A673 (cell line): ENCODE results near the gene PDLIM5. TPM values are rescaled to one million over a fixed set of nuclear protein-coding genes. Genes with fewer than 3 reads are reported as not detected.

Experiments
- BruUV-seq: library from RNA; stranded (reverse); fragments of 400-500 nt; replicated peaks from 2 replicates; lab custom pipeline; 2021; lab: Mats Ljungman, UMichigan
- CTCF ChIA-PET: fragments of 300-600 bp; sonication (Branson Sonifier 250); formaldehyde crosslinking; loops from one replicate; lab custom pipeline; 2022; ENCODE audit warnings: antibody characterized with exemption; lab: Charles Lee
- POLR2A ChIA-PET: fragments of 300-600 bp; sonication (Branson Sonifier 250); formaldehyde crosslinking; loops from one replicate; lab custom pipeline; 2022; ENCODE audit warnings: antibody characterized with exemption; ENCODE audit not compliant: low non-redundant PET; lab: Charles Lee
- DNase-seq: peaks from one replicate; pipeline ENCODE4 v3.0.0-alpha.2; 2015; ENCODE audit warnings: low spot score
- H3K27ac ChIP-seq: fragments of 200-600 bp; sonication (generic); 2 replicates; pipeline ENCODE4 v1.5.1; 2016; ENCODE audit warnings: mixed run types, low read depth, mild to moderate bottlenecking, mixed read lengths, antibody characterized with exemption, low read length; ENCODE audit not compliant: poor library complexity, severe bottlenecking
- H3K27me3 ChIP-seq: fragments of 200-600 bp; sonication (generic); replicated peaks from 2 replicates; pipeline ENCODE4 v1.6.1; 2017; ENCODE audit warnings: mixed run types, low read depth, mild to moderate bottlenecking, mixed read lengths, antibody characterized with exemption, low read length; ENCODE audit not compliant: insufficient read depth, poor library complexity
- H3K36me3 ChIP-seq: fragments of 200-600 bp; sonication (generic); 2 replicates; pipeline ENCODE4 v1.6.1; 2016; ENCODE audit warnings: mixed run types, mild to moderate bottlenecking, mixed read lengths, antibody characterized with exemption, low read length; ENCODE audit not compliant: insufficient read depth, poor library complexity, severe bottlenecking
- H3K4me1 ChIP-seq: fragments of 200-600 bp; sonication (generic); 2 replicates; pipeline ENCODE4 v1.6.1; 2017; ENCODE audit warnings: mixed run types, mild to moderate bottlenecking, mixed read lengths, antibody characterized with exemption, low read length; ENCODE audit not compliant: insufficient read depth, poor library complexity, severe bottlenecking
- H3K4me3 ChIP-seq: fragments of 200-600 bp; sonication (generic); 2 replicates; pipeline ENCODE4 v1.5.1; 2016; ENCODE audit warnings: low read depth, mixed run types, mild to moderate bottlenecking, mixed read lengths, low read length; ENCODE audit not compliant: poor library complexity, severe bottlenecking
- H3K9me3 ChIP-seq: fragments of 200-600 bp; sonication (generic); 2 replicates; pipeline ENCODE4 v1.6.1; 2016; ENCODE audit warnings: mixed run types, low read depth, mild to moderate bottlenecking, mixed read lengths, antibody characterized with exemption, low read length; ENCODE audit not compliant: poor library complexity, severe bottlenecking
- EZH2 ChIP-seq: fragments of 200-600 bp; sonication (generic); IDR thresholded peaks from 2 replicates; pipeline ENCODE4 v1.6.1; 2017; ENCODE audit warnings: borderline replicate concordance, low read depth, mild to moderate bottlenecking, mixed read lengths, antibody characterized with exemption, low read length; ENCODE audit not compliant: poor library complexity, severe bottlenecking
- intact Hi-C: fragments of 100-400 bp; cut with micrococcal nuclease; formaldehyde crosslinking; loops from one replicate; pipeline ENCODE4 v1.10.0; 2022; ENCODE audit not compliant: unreplicated experiment
- total RNA-seq: library from RNA; stranded (reverse); gene quantifications from 2 replicates; pipeline ENCODE4 v1.2.3, GENCODE V29; 2021
- TF ChIP-seq, protein P1 (sequence below): fragments of 300-800, 200-600 bp; sonication (generic); conservative IDR thresholded peaks from 2 replicates; pipeline ENCODE4 v1.5.1; 2017; ENCODE audit warnings: low read depth, mild to moderate bottlenecking, antibody characterized with exemption, low read length, moderate library complexity, mixed read lengths

The PDLIM5 gene
- total RNA-seq, 1 experiment from 2014 or later: 174 TPM

DNA sequence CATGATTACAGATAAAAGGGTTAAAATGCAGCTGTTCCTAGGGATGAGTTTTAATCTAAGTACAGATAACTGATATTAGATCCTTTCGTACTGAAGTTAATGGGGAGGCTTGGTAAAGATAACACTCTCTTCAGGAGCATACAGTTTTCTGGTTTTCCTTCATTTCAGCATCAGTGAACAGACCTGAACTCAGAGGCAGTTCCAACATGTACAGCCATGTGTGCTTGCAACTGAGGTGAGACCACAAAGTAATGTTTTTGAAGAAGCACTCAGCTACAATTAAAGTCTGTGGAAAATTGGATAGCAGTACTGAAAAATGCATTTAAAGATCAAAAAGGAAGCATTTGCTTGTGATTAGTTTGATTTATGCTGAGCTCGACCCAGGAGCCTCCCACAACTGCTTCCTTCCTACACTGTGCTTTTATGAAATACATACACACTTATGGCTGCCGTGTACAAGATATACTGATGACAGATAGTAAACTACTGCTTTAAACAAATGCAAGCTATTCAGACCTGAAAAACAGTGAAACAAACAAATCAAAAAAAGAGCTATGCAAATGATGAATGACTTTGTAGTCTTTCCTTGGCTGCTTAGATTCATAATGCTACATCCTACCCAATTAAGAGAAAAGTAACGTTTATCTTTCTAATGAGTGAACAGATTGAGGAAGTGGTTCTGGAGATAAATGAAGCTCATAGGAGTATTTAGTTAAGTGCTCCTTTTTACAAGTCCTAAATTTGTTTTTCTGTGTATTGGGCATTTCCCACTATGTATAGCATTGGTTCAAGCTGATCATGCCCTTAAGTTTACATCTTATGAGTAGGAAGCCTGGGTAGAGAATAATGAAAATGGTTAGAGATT, 68.4 kb downstream of the PDLIM5 start:
- TF ChIP-seq EZH2: no peak
- TF ChIP-seq, protein P1, sequence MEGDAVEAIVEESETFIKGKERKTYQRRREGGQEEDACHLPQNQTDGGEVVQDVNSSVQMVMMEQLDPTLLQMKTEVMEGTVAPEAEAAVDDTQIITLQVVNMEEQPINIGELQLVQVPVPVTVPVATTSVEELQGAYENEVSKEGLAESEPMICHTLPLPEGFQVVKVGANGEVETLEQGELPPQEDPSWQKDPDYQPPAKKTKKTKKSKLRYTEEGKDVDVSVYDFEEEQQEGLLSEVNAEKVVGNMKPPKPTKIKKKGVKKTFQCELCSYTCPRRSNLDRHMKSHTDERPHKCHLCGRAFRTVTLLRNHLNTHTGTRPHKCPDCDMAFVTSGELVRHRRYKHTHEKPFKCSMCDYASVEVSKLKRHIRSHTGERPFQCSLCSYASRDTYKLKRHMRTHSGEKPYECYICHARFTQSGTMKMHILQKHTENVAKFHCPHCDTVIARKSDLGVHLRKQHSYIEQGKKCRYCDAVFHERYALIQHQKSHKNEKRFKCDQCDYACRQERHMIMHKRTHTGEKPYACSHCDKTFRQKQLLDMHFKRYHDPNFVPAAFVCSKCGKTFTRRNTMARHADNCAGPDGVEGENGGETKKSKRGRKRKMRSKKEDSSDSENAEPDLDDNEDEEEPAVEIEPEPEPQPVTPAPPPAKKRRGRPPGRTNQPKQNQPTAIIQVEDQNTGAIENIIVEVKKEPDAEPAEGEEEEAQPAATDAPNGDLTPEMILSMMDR: no peak
- DNase-seq: peak; percentile 36
- BruUV-seq: no TSS peak
- ChIA-PET POLR2A (interaction anchor here (0.5 kb wide), 1 partner anchor 51 kb away, joined by 4 read pairs; no protein-coding TSS in a partner anchor), CTCF (no interaction called here)
- peaks cover 51% of the 10 kb centered on the region for H3K4me1 ChIP-seq
- H3K4me3 ChIP-seq: peak overlapping the region; percentile 13
- H3K27ac ChIP-seq: peak overlapping the region; percentile 54
- no peaks in the 10 kb centered on the region for H3K27me3 ChIP-seq
- intact Hi-C loops: no loop called here
- H3K9me3 ChIP-seq: no peaks in the 10 kb centered on the region
- no peaks in the 10 kb centered on the region for H3K36me3 ChIP-seq

DNA sequence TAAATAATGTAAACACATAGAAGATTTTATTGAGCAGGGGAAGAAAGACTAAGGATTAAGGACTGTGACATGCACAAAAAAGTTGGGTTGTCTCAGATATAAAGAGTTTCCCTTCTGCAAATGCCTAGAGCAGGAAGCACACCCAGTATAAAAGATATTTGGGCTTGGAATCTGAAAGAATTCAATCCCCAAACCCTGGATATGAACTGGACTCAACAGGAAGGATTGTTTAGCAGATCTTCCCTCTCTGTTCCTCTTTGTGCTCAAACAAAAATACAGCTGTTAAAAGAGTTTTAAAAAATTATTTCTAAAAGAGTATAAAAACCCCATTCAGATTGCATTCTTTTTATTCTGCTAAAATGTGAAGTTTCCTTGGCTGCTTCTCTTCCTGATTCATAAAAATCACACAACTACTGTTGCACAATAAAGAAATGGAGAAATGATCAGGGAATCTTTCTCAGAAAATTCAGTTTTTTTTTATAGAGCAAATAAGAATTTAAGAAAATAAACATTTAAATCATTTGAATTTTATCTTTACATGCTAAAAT, 71.4 kb downstream of the PDLIM5 start:
- H3K36me3 ChIP-seq: no peaks in the 10 kb centered on the region
- DNase-seq: no peak
- no peaks in the 10 kb centered on the region for H3K27me3 ChIP-seq
- no peak overlapping the region for H3K4me3 ChIP-seq
- peak overlapping the region; percentile 63 for H3K27ac ChIP-seq
- BruUV-seq: no TSS peak
- H3K4me1 ChIP-seq: peaks cover 49% of the 10 kb centered on the region
- no peaks in the 10 kb centered on the region for H3K9me3 ChIP-seq
- intact Hi-C loops: no loop called here
- POLR2A ChIA-PET: no interaction called here
- CTCF ChIA-PET: no interaction called here
- TF ChIP-seq, protein P1: no peak
- no peak for TF ChIP-seq EZH2

DNA sequence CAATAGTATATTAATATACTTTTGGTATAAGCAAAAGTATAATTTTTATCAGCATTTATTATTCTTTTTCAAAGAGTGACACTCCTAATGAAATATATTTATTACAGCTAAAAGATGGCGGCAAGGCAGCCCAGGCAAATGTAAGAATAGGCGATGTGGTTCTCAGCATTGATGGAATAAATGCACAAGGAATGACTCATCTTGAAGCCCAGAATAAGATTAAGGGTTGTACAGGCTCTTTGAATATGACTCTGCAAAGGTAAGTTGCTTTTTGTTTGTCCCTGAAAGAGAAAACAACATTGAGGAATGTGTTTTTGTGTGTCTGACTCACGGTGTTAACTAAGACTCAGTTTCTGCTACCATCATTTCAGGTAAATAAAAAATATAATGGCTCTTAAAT, 71.9 kb downstream of the PDLIM5 start:
- Histone ChIP-seq H3K27ac (no peak overlapping the region), H3K9me3 (no peaks in the 10 kb centered on the region), H3K4me1 (peaks cover 43% of the 10 kb centered on the region), H3K4me3 (no peak overlapping the region), H3K27me3 (no peaks in the 10 kb centered on the region), H3K36me3 (no peaks in the 10 kb centered on the region)
- CTCF ChIA-PET: no interaction called here
- BruUV-seq: no TSS peak
- intact Hi-C loops: no loop called here
- TF ChIP-seq, protein P1: no peak
- no peak for TF ChIP-seq EZH2
- DNase-seq: no peak
- POLR2A ChIA-PET: no interaction called here
